Parietal lobe (tissue), 2 donors: Measurements from ENCODE around the gene TCEANC2. TPM values are rescaled to one million over a fixed set of nuclear protein-coding genes. Genes with fewer than 3 reads are reported as not detected.

ENCODE experiments used
- small RNA-seq: library from RNA; depleted of rRNA; stranded (forward); fragments of <200 nt; gene quantifications from one replicate; pipeline ENCODE3, GENCODE V24; 2014; ENCODE audit warnings: low replicate concordance
- total RNA-seq: library from RNA; depleted of rRNA; stranded (reverse); fragments of >200 nt; gene quantifications from one replicate; pipeline ENCODE4 v1.2.3, GENCODE V29; 2014

Gene TCEANC2
- total RNA-seq = 7.5 TPM

GRCh38 chr1:54052934-54053744, at the start of gene TCEANC2, which contains the start of gene TMEM59:
Gene TCEANC2 (plus strand): TSS chr1:54053608. CDS start chr1:54054423, 815 bp downstream.
Gene TMEM59 (minus strand): TSS chr1:54053204. CDS start chr1:54053188, 16 bp downstream.

GRCh38 chr1:54017979-54018378, 35.4 kb upstream of the TCEANC2 start, which contains the start of gene LDLRAD1:
Gene LDLRAD1 (minus strand): TSS chr1:54018186. CDS start chr1:54018112, 74 bp downstream.

GRCh38 chr1:54152696-54153095, 99.3 kb downstream of the TCEANC2 start, which contains the start of gene CDCP2:
Gene CDCP2 (minus strand): TSS chr1:54153000. CDS start chr1:54152922, 78 bp downstream.

Small RNA genes within 50 kb of the gene (small RNA-seq; reads per million reads assigned to genes)
- not detected for gene AL353898.1
- gene AL353898.2 = not detected

Other genes starting within 250 kb of the TCEANC2 start
- gene NDC1, start 215.3 kb upstream of the TCEANC2 start, total RNA-seq = 31.6 TPM
- 14.1 TPM for gene YIPF1, start 163.8 kb upstream of the TCEANC2 start, total RNA-seq
- gene DIO1, start 159.4 kb upstream of the TCEANC2 start, total RNA-seq = not detected
- 29.4 TPM for gene IFT25, start 107.9 kb upstream of the TCEANC2 start, total RNA-seq
- 17.2 TPM for gene LRRC42, start 107.3 kb upstream of the TCEANC2 start, total RNA-seq
- not detected for gene LDLRAD1, start 35.4 kb upstream of the TCEANC2 start, total RNA-seq
- 94.8 TPM for gene TMEM59, start 404 bp upstream of the TCEANC2 start, total RNA-seq
- gene CDCP2, start 99.4 kb downstream of the TCEANC2 start, total RNA-seq = not detected
- gene CYB5RL, start 146.4 kb downstream of the TCEANC2 start, total RNA-seq = 6.6 TPM
- gene MRPL37, start 146.6 kb downstream of the TCEANC2 start, total RNA-seq = 31.0 TPM